GM19035 (cell line): ENCODE measurements around the gene SLC35A2.
"Not testable (repeated sequence)": the region's sequence is repeated elsewhere in the genome, so short reads cannot be mapped to it uniquely, and the experiment has no call there.

Source experiments
- ATAC-seq: cut with Tn5 transposase; IDR thresholded peaks from one replicate; pipeline ENCODE4 v1.9.1; 2021; ENCODE audit not compliant: unreplicated experiment

SLC35A2 gene

GRCh38 chrX:48854121-48854804, 57.2 kb downstream of the SLC35A2 start:
- ATAC-seq = not testable (repeated sequence)

- not testable (repeated sequence) for ATAC-seq
Observed at GRCh38 chrX:48853494-48853893, 58.0 kb downstream of the SLC35A2 start.
